Neural crest cell (in vitro differentiated cells): ENCODE results near the gene RAVER2. TPM values are rescaled to one million over a fixed set of nuclear protein-coding genes. Genes with fewer than 3 reads are reported as not detected.

Experiments used
- DNase-seq: peaks from one replicate; pipeline ENCODE4 v3.0.0; 2021; ENCODE audit warnings: low read depth, mixed read lengths, low spot score
- H3K27ac Mint-ChIP-seq: one replicate; pipeline ENCODE4 v1.8.0; 2021; ENCODE audit warnings: mild to moderate bottlenecking, mixed read lengths; ENCODE audit not compliant: unreplicated experiment
- H3K27me3 Mint-ChIP-seq: 2 replicates; pipeline ENCODE4 v1.8.0; 2021; ENCODE audit warnings: low read depth, mild to moderate bottlenecking, mixed read lengths
- H3K36me3 Mint-ChIP-seq: 2 replicates; pipeline ENCODE4 v1.8.0; 2021; ENCODE audit warnings: low read depth, mild to moderate bottlenecking, mixed read lengths
- H3K4me1 Mint-ChIP-seq: 2 replicates; pipeline ENCODE4 v1.8.0; 2021; ENCODE audit warnings: mixed read lengths
- H3K4me3 Mint-ChIP-seq: one replicate; pipeline ENCODE4 v1.8.0; 2021; ENCODE audit warnings: mild to moderate bottlenecking, mixed read lengths
- H3K9me3 Mint-ChIP-seq: 2 replicates; pipeline ENCODE4 v1.8.0; 2021; ENCODE audit warnings: mixed read lengths
- CTCF ChIP-seq: fragments of 200-600 bp; sonication (generic); conservative IDR thresholded peaks from 2 replicates; pipeline ENCODE4 v1.5.0; 2021; ENCODE audit warnings: antibody characterized with exemption, mild to moderate bottlenecking
- total RNA-seq: library from RNA; stranded (reverse); gene quantifications from 2 replicates; pipeline ENCODE4 v1.2.1, GENCODE V29; 2021

Gene RAVER2
- total RNA-seq, 1 donor from 2014 or later, result 27.8 TPM

GRCh38 chr1:64750875-64751274, 6.0 kb downstream of the RAVER2 start:
- no peaks in the 10 kb centered on the region for H3K36me3 Mint-ChIP-seq
- H3K27me3 Mint-ChIP-seq, result no peaks in the 10 kb centered on the region
- peaks cover 32% of the 10 kb centered on the region for H3K4me1 Mint-ChIP-seq
- H3K4me3 Mint-ChIP-seq, result no peak overlapping the region
- DNase-seq, result no peak
- TF ChIP-seq CTCF, result no peak
- H3K9me3 Mint-ChIP-seq, result no peaks in the 10 kb centered on the region
- no peak overlapping the region for H3K27ac Mint-ChIP-seq

GRCh38 chr1:64754173-64754572, 9.3 kb downstream of the RAVER2 start:
- DNase-seq, result no peak
- no peak for TF ChIP-seq CTCF
- Mint-ChIP-seq H3K9me3 (peaks cover 3% of the 10 kb centered on the region), H3K27me3 (no peaks in the 10 kb centered on the region), H3K36me3 (peaks cover 11% of the 10 kb centered on the region), H3K27ac (no peak overlapping the region), H3K4me3 (no peak overlapping the region), H3K4me1 (peaks cover 28% of the 10 kb centered on the region)

GRCh38 chr1:64755361-64755760, 10.5 kb downstream of the RAVER2 start:
- no peak for TF ChIP-seq CTCF
- peaks cover 11% of the 10 kb centered on the region for H3K36me3 Mint-ChIP-seq
- DNase-seq, result no peak
- peak overlapping the region; percentile 0 for H3K27ac Mint-ChIP-seq
- no peak overlapping the region for H3K4me3 Mint-ChIP-seq
- H3K27me3 Mint-ChIP-seq, result no peaks in the 10 kb centered on the region
- H3K4me1 Mint-ChIP-seq, result peaks cover 28% of the 10 kb centered on the region
- peaks cover 3% of the 10 kb centered on the region for H3K9me3 Mint-ChIP-seq

- Mint-ChIP-seq H3K27me3 (no peaks in the 10 kb centered on the region), H3K36me3 (peaks cover 11% of the 10 kb centered on the region), H3K27ac (no peak overlapping the region), H3K4me3 (no peak overlapping the region), H3K9me3 (peaks cover 3% of the 10 kb centered on the region), H3K4me1 (peaks cover 28% of the 10 kb centered on the region)
- DNase-seq, result no peak
- TF ChIP-seq CTCF, result no peak
These were observed 11.9 kb downstream of the RAVER2 start for GRCh38 chr1:64756770-64757169.

- Mint-ChIP-seq H3K4me3 (no peak overlapping the region), H3K9me3 (peaks cover 3% of the 10 kb centered on the region), H3K27ac (no peak overlapping the region), H3K36me3 (peaks cover 11% of the 10 kb centered on the region), H3K4me1 (peaks cover 28% of the 10 kb centered on the region), H3K27me3 (no peaks in the 10 kb centered on the region)
- no peak for DNase-seq
- TF ChIP-seq CTCF, result no peak
These were observed 12.3 kb downstream of the RAVER2 start for GRCh38 chr1:64757213-64757612.

GRCh38 chr1:64758233-64758632, 13.4 kb downstream of the RAVER2 start:
- no peak overlapping the region for H3K27ac Mint-ChIP-seq
- no peak for TF ChIP-seq CTCF
- H3K9me3 Mint-ChIP-seq, result peaks cover 6% of the 10 kb centered on the region
- peaks cover 14% of the 10 kb centered on the region for H3K36me3 Mint-ChIP-seq
- H3K27me3 Mint-ChIP-seq, result no peaks in the 10 kb centered on the region
- no peak for DNase-seq
- peaks cover 28% of the 10 kb centered on the region for H3K4me1 Mint-ChIP-seq
- H3K4me3 Mint-ChIP-seq, result no peak overlapping the region
